22Rv1 (cell line): ENCODE measurements around the gene EVA1B.

Source experiments
- ZFX ChIP-seq: fragments of 450-650 bp; IDR thresholded peaks from 2 replicates; pipeline ENCODE4 v1.6.1; 2017; ENCODE audit warnings: antibody characterized with exemption, borderline replicate concordance
- TF ChIP-seq, protein P1 (sequence below): fragments of 450-650 bp; IDR thresholded peaks from 2 replicates; pipeline ENCODE4 v1.5.1; 2017; ENCODE audit warnings: mild to moderate bottlenecking

DNA sequence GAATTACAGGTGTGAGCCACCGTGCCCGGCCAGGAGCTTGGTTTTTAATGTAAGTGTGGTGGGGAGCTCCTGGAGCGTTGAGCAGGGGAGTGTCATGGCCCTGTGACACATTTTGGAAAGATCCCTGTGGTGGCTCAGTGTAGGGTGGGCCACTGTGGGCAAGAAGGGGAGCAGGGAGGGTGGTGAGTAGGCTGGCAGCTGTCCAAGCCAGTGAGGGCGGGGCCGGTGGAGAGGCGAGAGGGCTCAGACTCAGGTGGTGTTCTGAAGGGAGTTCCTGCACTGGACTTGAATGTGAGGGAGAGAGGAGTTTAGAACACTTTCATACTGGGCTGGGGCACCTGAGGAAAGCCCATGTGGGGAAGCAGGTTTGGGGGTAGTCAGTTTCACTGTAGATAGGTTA is 3.1 kb upstream of the EVA1B start:
- TF ChIP-seq, protein P1, sequence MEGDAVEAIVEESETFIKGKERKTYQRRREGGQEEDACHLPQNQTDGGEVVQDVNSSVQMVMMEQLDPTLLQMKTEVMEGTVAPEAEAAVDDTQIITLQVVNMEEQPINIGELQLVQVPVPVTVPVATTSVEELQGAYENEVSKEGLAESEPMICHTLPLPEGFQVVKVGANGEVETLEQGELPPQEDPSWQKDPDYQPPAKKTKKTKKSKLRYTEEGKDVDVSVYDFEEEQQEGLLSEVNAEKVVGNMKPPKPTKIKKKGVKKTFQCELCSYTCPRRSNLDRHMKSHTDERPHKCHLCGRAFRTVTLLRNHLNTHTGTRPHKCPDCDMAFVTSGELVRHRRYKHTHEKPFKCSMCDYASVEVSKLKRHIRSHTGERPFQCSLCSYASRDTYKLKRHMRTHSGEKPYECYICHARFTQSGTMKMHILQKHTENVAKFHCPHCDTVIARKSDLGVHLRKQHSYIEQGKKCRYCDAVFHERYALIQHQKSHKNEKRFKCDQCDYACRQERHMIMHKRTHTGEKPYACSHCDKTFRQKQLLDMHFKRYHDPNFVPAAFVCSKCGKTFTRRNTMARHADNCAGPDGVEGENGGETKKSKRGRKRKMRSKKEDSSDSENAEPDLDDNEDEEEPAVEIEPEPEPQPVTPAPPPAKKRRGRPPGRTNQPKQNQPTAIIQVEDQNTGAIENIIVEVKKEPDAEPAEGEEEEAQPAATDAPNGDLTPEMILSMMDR, result no peak
- TF ChIP-seq ZFX, result no peak
